Peyer's patch (tissue), 4 donors: ENCODE data around the gene FOXE3. TPM values are rescaled to one million over a fixed set of nuclear protein-coding genes. Genes with fewer than 3 reads are reported as not detected.

ENCODE experiments used
- DNase-seq, 3 donors: peaks; one replicate each; pipeline ENCODE4 v3.0.0-alpha.2; 2017 to 2019
- H3K27ac ChIP-seq, 4 donors: fragments of 200-600 bp; sonication (generic); one replicate each; pipeline ENCODE4 v1.5.1; 2016 to 2019
- H3K27me3 ChIP-seq, 2 donors: fragments of 200-600 bp; sonication (generic); one replicate each; pipeline ENCODE4 v1.5.1; 2019
- H3K36me3 ChIP-seq, 3 donors: fragments of 200-600 bp; sonication (generic); one replicate each; pipeline ENCODE4 v1.5.1; 2016 to 2019
- H3K4me1 ChIP-seq, 4 donors: fragments of 200-600 bp; sonication (generic); one replicate each; pipeline ENCODE4 v1.5.1; 2016 to 2019
- H3K4me3 ChIP-seq, 4 donors: fragments of 200-600 bp; sonication (generic); 1 replicate in 3 of 4; 2 replicates in 1 of 4; pipeline ENCODE4 v1.5.1; 2016 to 2019; ENCODE audit warnings: mild to moderate bottlenecking in 1 of 4
- H3K9me3 ChIP-seq, 4 donors: fragments of 200-600 bp; sonication (generic); one replicate each; pipeline ENCODE4 v1.5.1; 2016 to 2019; ENCODE audit warnings: mild to moderate bottlenecking in 1 of 4
- CTCF ChIP-seq, 6 experiments: fragments of 450-650 bp in 4 of 6; fragments of 200-600 bp in 2 of 6; sonication (generic) in 1 of 6; IDR thresholded peaks; one replicate each; pipeline ENCODE4 v1.5.1; 2017 to 2019; ENCODE audit warnings: antibody characterized with exemption in 6 of 6, mild to moderate bottlenecking in 3 of 6, moderate library complexity in 1 of 6
- POLR2A ChIP-seq, 2 donors: fragments of 450-650 bp; IDR thresholded peaks; one replicate each; pipeline ENCODE4 v1.5.1; 2017; ENCODE audit warnings: antibody characterized with exemption in 2 of 2, mild to moderate bottlenecking in 2 of 2, moderate library complexity in 2 of 2
- total RNA-seq, 4 donors: library from RNA; depleted of rRNA; stranded (reverse); fragments of >200 nt; gene quantifications; one replicate each; pipeline ENCODE4 v1.1.0, GENCODE V29; 2016

The FOXE3 gene
- total RNA-seq, 4 donors from 2014 or later, result not detected

- Histone ChIP-seq H3K9me3 (no peaks in the 10 kb centered on the region), H3K36me3 (no peaks in the 10 kb centered on the region), H3K4me3 (peak overlapping the region; percentile 23 to 91 (median 74)), H3K27ac (no peak overlapping the region), H3K27me3 (peaks cover 0 to 43% of the 10 kb centered on the region in 2 donors), H3K4me1 (peaks cover 0 to 27% (median 8%) of the 10 kb centered on the region in 4 donors)
- no peak for DNase-seq
- TF ChIP-seq POLR2A (IDR thresholded peaks at IDR 0.05), result no peak
- TF ChIP-seq CTCF (IDR thresholded peaks at IDR 0.05), result no peak
Measured at GRCh38 chr1:47439017-47439818, 23.1 kb downstream of the FOXE3 start.

- Histone ChIP-seq H3K27me3 (peaks cover 0 to 46% of the 10 kb centered on the region in 2 donors), H3K36me3 (no peaks in the 10 kb centered on the region), H3K27ac (no peak overlapping the region), H3K4me3 (no peak overlapping the region), H3K4me1 (peaks cover 0 to 32% (median 11%) of the 10 kb centered on the region in 4 donors), H3K9me3 (peaks cover 0 to 3% (median 0%) of the 10 kb centered on the region in 4 donors)
- TF ChIP-seq CTCF (IDR thresholded peaks at IDR 0.05), result no peak
- no peak for TF ChIP-seq POLR2A (IDR thresholded peaks at IDR 0.05)
- DNase-seq, result no peak
Measured at GRCh38 chr1:47439819-47440598, 23.9 kb downstream of the FOXE3 start.

GRCh38 chr1:47440599-47441081, 24.6 kb downstream of the FOXE3 start:
- TF ChIP-seq CTCF (IDR thresholded peaks at IDR 0.05) (no peak), POLR2A (IDR thresholded peaks at IDR 0.05) (no peak)
- no peak for DNase-seq
- Histone ChIP-seq H3K36me3 (no peaks in the 10 kb centered on the region), H3K4me1 (peaks cover 0 to 34% (median 15%) of the 10 kb centered on the region in 4 donors), H3K27me3 (peaks cover 0 to 50% of the 10 kb centered on the region in 2 donors), H3K27ac (no peak overlapping the region), H3K9me3 (peaks cover 0 to 7% (median 0%) of the 10 kb centered on the region in 4 donors), H3K4me3 (no peak overlapping the region)

GRCh38 chr1:47441450-47442106, 25.5 kb downstream of the FOXE3 start:
- Histone ChIP-seq H3K27ac (no peak overlapping the region), H3K4me3 (no peak overlapping the region), H3K36me3 (no peaks in the 10 kb centered on the region), H3K9me3 (peaks cover 0 to 7% (median 0%) of the 10 kb centered on the region in 4 donors), H3K4me1 (peaks cover 0 to 34% (median 13%) of the 10 kb centered on the region in 4 donors), H3K27me3 (peaks cover 0 to 56% of the 10 kb centered on the region in 2 donors)
- no peak for TF ChIP-seq CTCF (IDR thresholded peaks at IDR 0.05)
- TF ChIP-seq POLR2A (IDR thresholded peaks at IDR 0.05), result no peak
- no peak for DNase-seq

GRCh38 chr1:47442202-47442601, 26.1 kb downstream of the FOXE3 start:
- Histone ChIP-seq H3K36me3 (no peaks in the 10 kb centered on the region), H3K4me3 (no peak overlapping the region), H3K4me1 (peaks cover 0 to 28% (median 12%) of the 10 kb centered on the region in 4 donors), H3K9me3 (peaks cover 0 to 7% (median 0%) of the 10 kb centered on the region in 4 donors), H3K27ac (no peak overlapping the region), H3K27me3 (peaks cover 0 to 56% of the 10 kb centered on the region in 2 donors)
- no peak for DNase-seq
- no peak for TF ChIP-seq POLR2A (IDR thresholded peaks at IDR 0.05)
- TF ChIP-seq CTCF (IDR thresholded peaks at IDR 0.05), result no peak
